Endothelial cell of umbilical vein (primary cell): Measurements from ENCODE around the gene TENT4A. TPM values are rescaled to one million over a fixed set of nuclear protein-coding genes. Genes with fewer than 3 reads are reported as not detected.

Source experiments
- BruUV-seq: library from RNA; stranded (reverse); fragments of 400-500 nt; replicated peaks from 2 replicates; lab custom pipeline; 2021; lab: Mats Ljungman, UMichigan
- CTCF ChIA-PET: fragments of 300-600, 350-600 bp; sonication (Branson Sonifier 250); formaldehyde crosslinking; loops from one replicate; lab custom pipeline; 2021; ENCODE audit warnings: antibody characterized with exemption, inconsistent platforms; lab: Charles Lee
- POLR2A ChIA-PET: fragments of 300-600, 350-600 bp; sonication (Branson Sonifier 250); formaldehyde crosslinking; loops from one replicate; lab custom pipeline; 2021; ENCODE audit warnings: antibody characterized with exemption, inconsistent platforms; lab: Charles Lee
- DNase-seq: peaks from one replicate; pipeline ENCODE4 v3.0.0-alpha.2; 2011; ENCODE audit warnings: low read depth, low spot score
- FAIRE-seq: peaks from 2 replicates; lab custom pipeline; 2011; peaks lifted over from hg19 to GRCh38; lab: Jason Lieb, UNC
- H2AFZ ChIP-seq: 2 replicates; pipeline ENCODE4 v1.6.0; 2012; ENCODE audit warnings: low read depth, low read length, control low read depth, inconsistent platforms
- H3K27ac ChIP-seq: 2 replicates; pipeline ENCODE4 v1.5.1; 2011; ENCODE audit warnings: low read depth, mild to moderate bottlenecking, control low read depth, low read length, moderate library complexity; ENCODE audit not compliant: insufficient read depth
- H3K27me3 ChIP-seq, 2 experiments: 2 replicates each; pipeline versions ENCODE4 v1.6.0 to v1.6.1; 2011; ENCODE audit warnings: low read length in 2 of 2, mixed read lengths in 1 of 2; ENCODE audit not compliant: control insufficient read depth in 2 of 2, insufficient read depth in 2 of 2
- H3K36me3 ChIP-seq, 2 experiments: 2 replicates in 1 of 2; 3 replicates in 1 of 2; pipeline ENCODE4 v1.5.1; 2011; ENCODE audit warnings: low read length in 2 of 2, mild to moderate bottlenecking in 1 of 2, moderate library complexity in 1 of 2; ENCODE audit not compliant: control insufficient read depth in 2 of 2, insufficient read depth in 2 of 2; ENCODE audit errors: extremely low read depth in 1 of 2
- H3K4me1 ChIP-seq: 3 replicates; pipeline ENCODE4 v1.5.1; 2011; ENCODE audit warnings: mild to moderate bottlenecking, low read length; ENCODE audit not compliant: control insufficient read depth, insufficient read depth; ENCODE audit errors: extremely low read depth
- H3K4me2 ChIP-seq: 2 replicates; pipeline ENCODE4 v1.6.1; 2011; ENCODE audit warnings: low read length, control low read depth, mixed read lengths; ENCODE audit not compliant: insufficient read depth
- H3K4me3 ChIP-seq, 3 experiments: fragments of 200-600 bp in 1 of 3; sonication (generic), shearing (Covaris generic) in 1 of 3; replicated peaks in 1 of 3; 2 replicates each; pipeline ENCODE4 v1.5.1; 2011 to 2016; ENCODE audit warnings: control low read depth in 3 of 3, low read length in 3 of 3, mild to moderate bottlenecking in 2 of 3, inconsistent platforms in 1 of 3, low read depth in 1 of 3, moderate library complexity in 1 of 3; ENCODE audit not compliant: insufficient read depth in 1 of 3
- H3K79me2 ChIP-seq: 2 replicates; pipeline ENCODE4 v1.6.0; 2012; ENCODE audit warnings: low read length, inconsistent platforms; ENCODE audit not compliant: control insufficient read depth, insufficient read depth
- H3K9ac ChIP-seq: replicated peaks from 2 replicates; pipeline ENCODE3; 2011; ENCODE audit warnings: low read length, control low read depth; ENCODE audit not compliant: insufficient read depth; ENCODE audit errors: extremely low read depth
- H3K9me1 ChIP-seq: replicated peaks from 3 replicates; pipeline ENCODE4 v1.6.0; 2011; ENCODE audit warnings: mild to moderate bottlenecking, low read length; ENCODE audit not compliant: control insufficient read depth, insufficient read depth; ENCODE audit errors: extremely low read depth
- H3K9me3 ChIP-seq: replicated peaks from 2 replicates; pipeline ENCODE4 v1.5.1; 2012; ENCODE audit warnings: low read length, inconsistent platforms; ENCODE audit not compliant: control insufficient read depth, insufficient read depth
- H4K20me1 ChIP-seq: replicated peaks from 2 replicates; pipeline ENCODE3; 2011; ENCODE audit warnings: mild to moderate bottlenecking, low read length; ENCODE audit not compliant: control insufficient read depth, insufficient read depth; ENCODE audit errors: extremely low read depth
- EZH2 ChIP-seq: IDR thresholded peaks from 2 replicates; pipeline ENCODE4 v1.6.1; 2012; ENCODE audit warnings: borderline replicate concordance, low read depth, mild to moderate bottlenecking, moderate library complexity, low read length, inconsistent platforms; ENCODE audit not compliant: severe bottlenecking
- FOS ChIP-seq: IDR thresholded peaks from 2 replicates; pipeline ENCODE4 v1.6.1; 2011; ENCODE audit warnings: mild to moderate bottlenecking, low read length, moderate library complexity, borderline replicate concordance; ENCODE audit not compliant: insufficient read depth
- GATA2 ChIP-seq: IDR thresholded peaks from 2 replicates; pipeline ENCODE4 v1.7.0; 2011; ENCODE audit warnings: low read depth, mild to moderate bottlenecking, moderate library complexity, mixed read lengths, low read length; ENCODE audit not compliant: insufficient read length, insufficient read depth
- JUN ChIP-seq: IDR thresholded peaks from 2 replicates; pipeline ENCODE4 v1.6.1; 2011; ENCODE audit warnings: borderline replicate concordance, low read depth; ENCODE audit not compliant: insufficient read length, insufficient read depth
- MAX ChIP-seq: IDR thresholded peaks from 2 replicates; pipeline ENCODE4 v1.6.1; 2011; ENCODE audit not compliant: insufficient read depth, insufficient read length
- MYC ChIP-seq: IDR thresholded peaks from one replicate; pipeline ENCODE4 v1.6.1; 2011; ENCODE audit warnings: mild to moderate bottlenecking, low read depth, low read length
- POLR2A ChIP-seq: IDR thresholded peaks from 2 replicates; pipeline ENCODE4 v1.6.1; 2012; ENCODE audit warnings: low read depth, mild to moderate bottlenecking, control low read depth, low read length
- POLR2AphosphoS5 ChIP-seq: IDR thresholded peaks from 2 replicates; pipeline ENCODE4 v1.6.1; 2012; ENCODE audit warnings: low read depth, mild to moderate bottlenecking, control low read depth, low read length, moderate library complexity; ENCODE audit not compliant: insufficient read depth
- dilution Hi-C: fragments of 300-500 bp; cut with MboI; formaldehyde crosslinking; loops from one replicate; pipeline ENCODE4 v1.15.0; 2019; ENCODE audit warnings: low sequenced_read_pairs; ENCODE audit not compliant: extremely low pct_ligation_motif_present
- intact Hi-C: fragments of 100-400 bp; cut with micrococcal nuclease; formaldehyde crosslinking; loops from one replicate; pipeline ENCODE4 v1.10.0; 2022
- polyA plus RNA-seq, 4 experiments: library from polyadenylated mRNA; depleted of rRNA in 3 of 4; stranded (reverse) in 3 of 4; unstranded in 1 of 4; fragments of >200 nt; gene quantifications; 2 replicates each; pipeline versions ENCODE4 v1.2.1 to v1.2.3, GENCODE V29; 2011 to 2012; ENCODE audit warnings: missing spikeins in 1 of 4
- total RNA-seq: library from RNA; stranded (reverse); gene quantifications from 2 replicates; pipeline ENCODE4 v1.2.3, GENCODE V29; 2021
- TF ChIP-seq, protein P1 (sequence below), 2 donors: IDR thresholded peaks; 1 replicate in 1 of 2; 2 replicates in 1 of 2; pipeline ENCODE4 v1.5.1; 2011; ENCODE audit warnings: low read length in 2 of 2, mild to moderate bottlenecking in 2 of 2, moderate library complexity in 2 of 2, control low read depth in 1 of 2, inconsistent platforms in 1 of 2, low read depth in 1 of 2; ENCODE audit not compliant: insufficient read depth in 1 of 2; ENCODE audit errors: extremely low read depth in 1 of 2

Gene TENT4A
- total and polyA plus RNA-seq, 2 donors (not counting 3 experiments of a cell fraction or from before 2014, with no cell fraction given) = 10.2 to 35.4 TPM

DNA sequence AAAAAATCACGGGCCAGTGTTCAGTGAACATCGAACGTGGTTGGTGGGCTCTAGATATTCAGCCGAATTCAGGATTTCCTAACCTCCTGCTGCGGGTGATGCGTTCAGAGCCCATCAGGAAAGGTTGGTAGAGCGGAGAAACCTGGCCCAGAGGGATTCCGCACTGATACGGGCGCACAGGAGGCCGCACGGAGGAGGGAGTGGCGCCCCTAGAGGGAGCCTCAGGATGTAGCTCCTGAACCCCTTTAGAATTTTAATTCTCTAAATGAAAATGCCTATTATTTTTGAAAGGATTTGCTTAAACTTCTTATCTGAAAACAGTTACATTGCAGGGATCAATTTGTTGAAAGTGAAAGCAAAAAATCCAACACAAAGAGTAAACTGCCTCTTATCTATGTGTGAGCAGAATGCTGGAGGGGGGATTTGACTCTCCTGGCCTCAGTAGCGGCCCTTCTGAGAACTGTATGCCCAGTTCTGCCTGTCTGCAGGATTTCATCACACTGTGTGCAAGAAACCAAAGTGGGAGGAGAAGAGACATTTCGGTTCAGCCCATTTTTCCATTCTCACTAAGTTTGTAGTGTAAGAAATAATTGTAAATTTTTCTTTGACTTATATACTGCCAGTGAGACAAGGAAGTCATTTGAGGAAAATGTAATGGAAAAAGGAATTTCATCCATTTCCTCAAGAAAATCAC lies 75.9 kb downstream of the TENT4A start:
- no peak overlapping the region for H3K4me3 ChIP-seq
- no TSS peak for BruUV-seq
- DNase-seq (peak; percentile 59), FAIRE-seq (no peak)
- no peaks in the 10 kb centered on the region for H3K9me1 ChIP-seq
- H3K27ac ChIP-seq = no peak overlapping the region
- H3K4me1 ChIP-seq = no peaks in the 10 kb centered on the region
- H2AFZ ChIP-seq = no peak overlapping the region
- no peaks in the 10 kb centered on the region for H3K36me3 ChIP-seq
- CTCF ChIA-PET = interaction anchor here (1.2 kb wide), 1 partner anchor 12 kb away, joined by 3 read pairs; no protein-coding TSS in a partner anchor
- no peaks in the 10 kb centered on the region for H4K20me1 ChIP-seq
- H3K27me3 ChIP-seq = no peaks in the 10 kb centered on the region
- intact Hi-C loops = no loop called here
- no peaks in the 10 kb centered on the region for H3K9me3 ChIP-seq
- TF ChIP-seq POLR2A = no peak
- TF ChIP-seq, protein P1, sequence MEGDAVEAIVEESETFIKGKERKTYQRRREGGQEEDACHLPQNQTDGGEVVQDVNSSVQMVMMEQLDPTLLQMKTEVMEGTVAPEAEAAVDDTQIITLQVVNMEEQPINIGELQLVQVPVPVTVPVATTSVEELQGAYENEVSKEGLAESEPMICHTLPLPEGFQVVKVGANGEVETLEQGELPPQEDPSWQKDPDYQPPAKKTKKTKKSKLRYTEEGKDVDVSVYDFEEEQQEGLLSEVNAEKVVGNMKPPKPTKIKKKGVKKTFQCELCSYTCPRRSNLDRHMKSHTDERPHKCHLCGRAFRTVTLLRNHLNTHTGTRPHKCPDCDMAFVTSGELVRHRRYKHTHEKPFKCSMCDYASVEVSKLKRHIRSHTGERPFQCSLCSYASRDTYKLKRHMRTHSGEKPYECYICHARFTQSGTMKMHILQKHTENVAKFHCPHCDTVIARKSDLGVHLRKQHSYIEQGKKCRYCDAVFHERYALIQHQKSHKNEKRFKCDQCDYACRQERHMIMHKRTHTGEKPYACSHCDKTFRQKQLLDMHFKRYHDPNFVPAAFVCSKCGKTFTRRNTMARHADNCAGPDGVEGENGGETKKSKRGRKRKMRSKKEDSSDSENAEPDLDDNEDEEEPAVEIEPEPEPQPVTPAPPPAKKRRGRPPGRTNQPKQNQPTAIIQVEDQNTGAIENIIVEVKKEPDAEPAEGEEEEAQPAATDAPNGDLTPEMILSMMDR (IDR thresholded peaks at IDR 0.05; ENCODE audit: extremely low read depth in 1 of 2, insufficient read depth in 1 of 2, low read depth in 1 of 2, low read length in 2 of 2) = peak in 1 of 2 donors; percentile 14
- H3K79me2 ChIP-seq = no peaks in the 10 kb centered on the region
- POLR2A ChIA-PET = no interaction called here
- H3K9ac ChIP-seq = no peak overlapping the region
- no peak overlapping the region for H3K4me2 ChIP-seq
- dilution Hi-C loops = no loop called here

GRCh38 chr5:6790346-6790865 lies 77.2 kb downstream of the TENT4A start:
- ChIA-PET POLR2A (no interaction called here), CTCF (interaction anchor here (1.2 kb wide), 1 partner anchor 13 kb away, joined by 3 read pairs; no protein-coding TSS in a partner anchor)
- intact Hi-C loops (no loop called here), dilution Hi-C loops (no loop called here)
- H3K9me3 ChIP-seq = no peaks in the 10 kb centered on the region
- no peak overlapping the region for H3K27ac ChIP-seq
- H3K27me3 ChIP-seq = no peaks in the 10 kb centered on the region
- no peaks in the 10 kb centered on the region for H3K79me2 ChIP-seq
- FAIRE-seq = no peak
- no TSS peak for BruUV-seq
- no peaks in the 10 kb centered on the region for H3K4me1 ChIP-seq
- H3K4me2 ChIP-seq = no peak overlapping the region
- H3K36me3 ChIP-seq = no peaks in the 10 kb centered on the region
- no peak overlapping the region for H3K9ac ChIP-seq
- no peak for TF ChIP-seq MYC
- no peak for TF ChIP-seq GATA2
- no peak for TF ChIP-seq POLR2AphosphoS5
- TF ChIP-seq MAX = no peak
- TF ChIP-seq, protein P1 (IDR thresholded peaks at IDR 0.05; ENCODE audit: extremely low read depth in 1 of 2, insufficient read depth in 1 of 2, low read depth in 1 of 2, low read length in 2 of 2) = no peak
- no peak for TF ChIP-seq JUN
- no peak for TF ChIP-seq EZH2
- no peak for TF ChIP-seq FOS
- TF ChIP-seq POLR2A = no peak
- no peaks in the 10 kb centered on the region for H3K9me1 ChIP-seq
- no peak overlapping the region for H2AFZ ChIP-seq
- no peak overlapping the region for H3K4me3 ChIP-seq
- no peak for DNase-seq
- H4K20me1 ChIP-seq = no peaks in the 10 kb centered on the region
